ENCODE measurements around the gene MRPL18.

The MRPL18 gene

GRCh38 chr6:159831373-159831679 lies 41.1 kb downstream of the MRPL18 start:
- no peak for DNase-seq
- in situ Hi-C loops (cut with HindIII; ENCODE audit: low pct_ligation_motif_present, low pct_unique_long_range_greater_than_20kb, low sequenced_read_pairs), result no loop called here

- in situ Hi-C loops (cut with HindIII; ENCODE audit: low pct_ligation_motif_present, low pct_unique_long_range_greater_than_20kb, low sequenced_read_pairs), result no loop called here
- no peak for DNase-seq
Measured at GRCh38 chr6:159832946-159833345, 42.7 kb downstream of the MRPL18 start.

- in situ Hi-C loops (cut with HindIII; ENCODE audit: low pct_ligation_motif_present, low pct_unique_long_range_greater_than_20kb, low sequenced_read_pairs), result no loop called here
- DNase-seq, result no peak
Measured at GRCh38 chr6:159833556-159833955, 43.3 kb downstream of the MRPL18 start.

- in situ Hi-C loops (cut with HindIII; ENCODE audit: low pct_ligation_motif_present, low pct_unique_long_range_greater_than_20kb, low sequenced_read_pairs), result no loop called here
- no peak for DNase-seq
Measured at GRCh38 chr6:159833997-159834603, 43.8 kb downstream of the MRPL18 start.

- DNase-seq, result no peak
- in situ Hi-C loops (cut with HindIII; ENCODE audit: low pct_ligation_motif_present, low pct_unique_long_range_greater_than_20kb, low sequenced_read_pairs), result no loop called here
Measured at GRCh38 chr6:159836718-159837490, 46.6 kb downstream of the MRPL18 start.

- in situ Hi-C loops (cut with HindIII; ENCODE audit: low pct_ligation_motif_present, low pct_unique_long_range_greater_than_20kb, low sequenced_read_pairs), result no loop called here
Measured at GRCh38 chr6:159837511-159837910, 47.2 kb downstream of the MRPL18 start.

GRCh38 chr6:159838020-159838744 lies 47.9 kb downstream of the MRPL18 start:
- in situ Hi-C loops (cut with HindIII; ENCODE audit: low pct_ligation_motif_present, low pct_unique_long_range_greater_than_20kb, low sequenced_read_pairs), result no loop called here
- DNase-seq, result no peak

More at GRCh38 chr6:159837511-159837910, 47.2 kb downstream of the MRPL18 start:
- no peak for DNase-seq

- peak; percentile 4 for DNase-seq
- in situ Hi-C loops (cut with HindIII; ENCODE audit: low pct_ligation_motif_present, low pct_unique_long_range_greater_than_20kb, low sequenced_read_pairs), result no loop called here
Measured at GRCh38 chr6:159842035-159842434, 51.8 kb downstream of the MRPL18 start.

GRCh38 chr6:159844737-159845645 lies 54.7 kb downstream of the MRPL18 start:
- in situ Hi-C loops (cut with HindIII; ENCODE audit: low pct_ligation_motif_present, low pct_unique_long_range_greater_than_20kb, low sequenced_read_pairs), result no loop called here
- DNase-seq, result no peak
